H1 (cell line): ENCODE results near the gene VAMP3.

Source experiments
- BRCA1 ChIP-seq: IDR thresholded peaks from 2 replicates; pipeline ENCODE4 v1.6.1; 2012; ENCODE audit warnings: low read depth, low read length, improper control_type of control experiment
- EP300 ChIP-seq, 2 experiments: IDR thresholded peaks; 1 replicate in 1 of 2; 2 replicates in 1 of 2; pipeline ENCODE4 v1.6.1; 2011 to 2012; ENCODE audit warnings: low read depth in 2 of 2, low read length in 2 of 2, mild to moderate bottlenecking in 2 of 2, borderline replicate concordance in 1 of 2, inconsistent platforms in 1 of 2, moderate library complexity in 1 of 2
- EZH2 ChIP-seq: fragments of 200-600 bp; sonication (generic); IDR thresholded peaks from 2 replicates; pipeline ENCODE4 v1.7.1; 2012; ENCODE audit warnings: low read depth, mild to moderate bottlenecking, moderate library complexity, low read length, inconsistent platforms; ENCODE audit not compliant: severe bottlenecking
- JUN ChIP-seq: IDR thresholded peaks from 2 replicates; pipeline ENCODE4 v1.6.1; 2011; ENCODE audit warnings: low read depth, mild to moderate bottlenecking, improper control_type of control experiment, low read length
- POLR2A ChIP-seq, 2 experiments: IDR thresholded peaks; 1 replicate in 1 of 2; 2 replicates in 1 of 2; pipeline ENCODE4 v1.6.1; 2011; ENCODE audit warnings: low read depth in 2 of 2, low read length in 2 of 2, mild to moderate bottlenecking in 2 of 2; ENCODE audit errors: control extremely low read depth in 1 of 2
- SIN3A ChIP-seq, 2 experiments: IDR thresholded peaks in 1 of 2; conservative IDR thresholded peaks in 1 of 2; 2 replicates each; pipeline ENCODE4 v1.6.1; 2011 to 2012; ENCODE audit warnings: low read length in 2 of 2, improper control_type of control experiment in 1 of 2, low read depth in 1 of 2, mild to moderate bottlenecking in 1 of 2
- SRF ChIP-seq: IDR thresholded peaks from 2 replicates; pipeline ENCODE4 v1.6.1; 2011; ENCODE audit warnings: mild to moderate bottlenecking, low read depth, low read length, moderate library complexity
- TAF1 ChIP-seq: IDR thresholded peaks from 2 replicates; pipeline ENCODE4 v1.6.1; 2011; ENCODE audit warnings: mild to moderate bottlenecking, low read depth, low read length
- TCF12 ChIP-seq: IDR thresholded peaks from 2 replicates; pipeline ENCODE4 v1.6.1; 2011; ENCODE audit warnings: low read depth, mild to moderate bottlenecking, low read length
- YY1 ChIP-seq: IDR thresholded peaks from 2 replicates; pipeline ENCODE4 v1.6.1; 2011; ENCODE audit warnings: low read depth, mild to moderate bottlenecking, low read length
- TF ChIP-seq, protein P1 (sequence below), 3 experiments: IDR thresholded peaks; 1 replicate in 2 of 3; 2 replicates in 1 of 3; pipeline versions ENCODE4 v1.5.1 to v1.6.1; 2011; ENCODE audit warnings: low read length in 3 of 3, mild to moderate bottlenecking in 3 of 3, inconsistent platforms in 2 of 3, low read depth in 1 of 3, moderate library complexity in 1 of 3; ENCODE audit not compliant: insufficient read depth in 1 of 3; ENCODE audit errors: control extremely low read depth in 1 of 3

DNA sequence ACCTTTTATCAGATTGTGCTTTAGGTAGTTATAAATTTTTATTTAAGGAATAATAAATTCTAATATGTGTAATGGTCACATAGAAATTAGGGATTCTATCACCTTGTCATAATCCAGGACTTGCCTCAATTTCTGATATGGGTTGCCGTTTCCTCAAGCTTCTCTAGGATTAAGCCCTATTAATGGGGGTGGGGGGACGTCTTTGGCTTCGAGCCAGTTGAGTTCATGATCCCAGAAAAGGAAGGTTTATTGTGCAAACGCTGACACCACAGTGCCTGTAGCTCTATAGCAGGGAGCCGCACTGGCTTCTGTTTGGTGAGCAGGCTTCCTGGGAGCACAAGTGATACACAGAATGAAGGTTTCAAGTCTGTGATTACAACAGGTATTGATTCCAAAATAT lies 22.0 kb upstream of the VAMP3 start:
- TF ChIP-seq YY1: no peak
- TF ChIP-seq, protein P1, sequence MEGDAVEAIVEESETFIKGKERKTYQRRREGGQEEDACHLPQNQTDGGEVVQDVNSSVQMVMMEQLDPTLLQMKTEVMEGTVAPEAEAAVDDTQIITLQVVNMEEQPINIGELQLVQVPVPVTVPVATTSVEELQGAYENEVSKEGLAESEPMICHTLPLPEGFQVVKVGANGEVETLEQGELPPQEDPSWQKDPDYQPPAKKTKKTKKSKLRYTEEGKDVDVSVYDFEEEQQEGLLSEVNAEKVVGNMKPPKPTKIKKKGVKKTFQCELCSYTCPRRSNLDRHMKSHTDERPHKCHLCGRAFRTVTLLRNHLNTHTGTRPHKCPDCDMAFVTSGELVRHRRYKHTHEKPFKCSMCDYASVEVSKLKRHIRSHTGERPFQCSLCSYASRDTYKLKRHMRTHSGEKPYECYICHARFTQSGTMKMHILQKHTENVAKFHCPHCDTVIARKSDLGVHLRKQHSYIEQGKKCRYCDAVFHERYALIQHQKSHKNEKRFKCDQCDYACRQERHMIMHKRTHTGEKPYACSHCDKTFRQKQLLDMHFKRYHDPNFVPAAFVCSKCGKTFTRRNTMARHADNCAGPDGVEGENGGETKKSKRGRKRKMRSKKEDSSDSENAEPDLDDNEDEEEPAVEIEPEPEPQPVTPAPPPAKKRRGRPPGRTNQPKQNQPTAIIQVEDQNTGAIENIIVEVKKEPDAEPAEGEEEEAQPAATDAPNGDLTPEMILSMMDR (IDR thresholded peaks at IDR 0.05; ENCODE audit: control extremely low read depth in 1 of 3, insufficient read depth in 1 of 3, low read depth in 1 of 3, low read length in 3 of 3): no peak
- TF ChIP-seq POLR2A (IDR thresholded peaks at IDR 0.05; ENCODE audit: control extremely low read depth in 1 of 2, low read depth in 2 of 2, low read length in 2 of 2): no peak
- no peak for TF ChIP-seq TCF12
- TF ChIP-seq EZH2: no peak
- no peak for TF ChIP-seq BRCA1
- TF ChIP-seq TAF1: no peak
- TF ChIP-seq JUN: no peak
- no peak for TF ChIP-seq SIN3A (conservative IDR thresholded peaks at IDR 0.05 in 1 of 2, IDR thresholded peaks at IDR 0.05 in 1 of 2; ENCODE audit: low read depth in 1 of 2, low read length in 2 of 2)
- TF ChIP-seq SRF: no peak
- TF ChIP-seq EP300 (IDR thresholded peaks at IDR 0.05; ENCODE audit: borderline replicate concordance in 1 of 2, low read depth in 2 of 2, low read length in 2 of 2): no peak
